ENCODE data around the gene NT5C1B.

DNA sequence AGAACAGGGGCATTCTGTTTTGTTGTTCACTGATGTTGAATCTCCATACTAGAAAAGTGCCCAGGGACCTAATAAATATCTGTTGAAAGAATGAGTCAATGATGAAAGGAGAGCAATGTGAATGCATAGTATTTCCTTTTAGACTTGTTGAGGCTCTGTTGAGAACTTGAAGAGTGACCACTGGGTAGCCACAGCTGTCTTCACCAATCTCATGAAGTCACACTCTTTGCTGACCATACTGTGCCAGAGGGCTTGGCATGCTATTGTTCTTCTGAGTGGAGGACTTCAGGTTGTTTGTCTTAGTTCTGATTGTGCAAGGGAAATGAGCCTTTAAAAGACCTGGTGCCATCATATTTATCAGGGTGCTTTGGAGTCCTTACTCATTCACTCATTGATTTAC, 41.6 kb upstream of the NT5C1B start:
- TF ChIP-seq, protein P1, sequence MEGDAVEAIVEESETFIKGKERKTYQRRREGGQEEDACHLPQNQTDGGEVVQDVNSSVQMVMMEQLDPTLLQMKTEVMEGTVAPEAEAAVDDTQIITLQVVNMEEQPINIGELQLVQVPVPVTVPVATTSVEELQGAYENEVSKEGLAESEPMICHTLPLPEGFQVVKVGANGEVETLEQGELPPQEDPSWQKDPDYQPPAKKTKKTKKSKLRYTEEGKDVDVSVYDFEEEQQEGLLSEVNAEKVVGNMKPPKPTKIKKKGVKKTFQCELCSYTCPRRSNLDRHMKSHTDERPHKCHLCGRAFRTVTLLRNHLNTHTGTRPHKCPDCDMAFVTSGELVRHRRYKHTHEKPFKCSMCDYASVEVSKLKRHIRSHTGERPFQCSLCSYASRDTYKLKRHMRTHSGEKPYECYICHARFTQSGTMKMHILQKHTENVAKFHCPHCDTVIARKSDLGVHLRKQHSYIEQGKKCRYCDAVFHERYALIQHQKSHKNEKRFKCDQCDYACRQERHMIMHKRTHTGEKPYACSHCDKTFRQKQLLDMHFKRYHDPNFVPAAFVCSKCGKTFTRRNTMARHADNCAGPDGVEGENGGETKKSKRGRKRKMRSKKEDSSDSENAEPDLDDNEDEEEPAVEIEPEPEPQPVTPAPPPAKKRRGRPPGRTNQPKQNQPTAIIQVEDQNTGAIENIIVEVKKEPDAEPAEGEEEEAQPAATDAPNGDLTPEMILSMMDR (IDR thresholded peaks at IDR 0.05; ENCODE audit: insufficient read depth, low read length) = no peak
- TF ChIP-seq POLR2AphosphoS5 (IDR thresholded peaks at IDR 0.05; ENCODE audit: low read depth) (no peak), GABPA (IDR thresholded peaks at IDR 0.05; ENCODE audit: low read depth) (no peak), SPI1 (IDR thresholded peaks at IDR 0.05; ENCODE audit: borderline replicate concordance, low read depth) (no peak)
- TF ChIP-seq, protein P2, sequence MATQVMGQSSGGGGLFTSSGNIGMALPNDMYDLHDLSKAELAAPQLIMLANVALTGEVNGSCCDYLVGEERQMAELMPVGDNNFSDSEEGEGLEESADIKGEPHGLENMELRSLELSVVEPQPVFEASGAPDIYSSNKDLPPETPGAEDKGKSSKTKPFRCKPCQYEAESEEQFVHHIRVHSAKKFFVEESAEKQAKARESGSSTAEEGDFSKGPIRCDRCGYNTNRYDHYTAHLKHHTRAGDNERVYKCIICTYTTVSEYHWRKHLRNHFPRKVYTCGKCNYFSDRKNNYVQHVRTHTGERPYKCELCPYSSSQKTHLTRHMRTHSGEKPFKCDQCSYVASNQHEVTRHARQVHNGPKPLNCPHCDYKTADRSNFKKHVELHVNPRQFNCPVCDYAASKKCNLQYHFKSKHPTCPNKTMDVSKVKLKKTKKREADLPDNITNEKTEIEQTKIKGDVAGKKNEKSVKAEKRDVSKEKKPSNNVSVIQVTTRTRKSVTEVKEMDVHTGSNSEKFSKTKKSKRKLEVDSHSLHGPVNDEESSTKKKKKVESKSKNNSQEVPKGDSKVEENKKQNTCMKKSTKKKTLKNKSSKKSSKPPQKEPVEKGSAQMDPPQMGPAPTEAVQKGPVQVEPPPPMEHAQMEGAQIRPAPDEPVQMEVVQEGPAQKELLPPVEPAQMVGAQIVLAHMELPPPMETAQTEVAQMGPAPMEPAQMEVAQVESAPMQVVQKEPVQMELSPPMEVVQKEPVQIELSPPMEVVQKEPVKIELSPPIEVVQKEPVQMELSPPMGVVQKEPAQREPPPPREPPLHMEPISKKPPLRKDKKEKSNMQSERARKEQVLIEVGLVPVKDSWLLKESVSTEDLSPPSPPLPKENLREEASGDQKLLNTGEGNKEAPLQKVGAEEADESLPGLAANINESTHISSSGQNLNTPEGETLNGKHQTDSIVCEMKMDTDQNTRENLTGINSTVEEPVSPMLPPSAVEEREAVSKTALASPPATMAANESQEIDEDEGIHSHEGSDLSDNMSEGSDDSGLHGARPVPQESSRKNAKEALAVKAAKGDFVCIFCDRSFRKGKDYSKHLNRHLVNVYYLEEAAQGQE (IDR thresholded peaks at IDR 0.05; ENCODE audit: insufficient replicate concordance, low read depth) = no peak
